ENCODE results near the gene HSPA2. TPM values are rescaled to one million over a fixed set of nuclear protein-coding genes. Genes with fewer than 3 reads are reported as not detected.

The HSPA2 gene
- total RNA-seq, 1 donor from 2014 or later = 9.0 TPM

Small RNA genes within 50 kb of the gene (small RNA-seq; reads per million reads assigned to genes)
- gene AL049869.4 = not detected

Other genes with a start within 250 kb of the HSPA2 start
- gene ESR2, start 246.4 kb upstream of the HSPA2 start, total RNA-seq = 1.2 TPM
- gene MTHFD1, start 152.4 kb upstream of the HSPA2 start, total RNA-seq = 28.5 TPM
- 37.5 TPM for gene AKAP5, start 75.2 kb upstream of the HSPA2 start, total RNA-seq
- gene ZBTB25, start 36.9 kb upstream of the HSPA2 start, total RNA-seq = 15.5 TPM
- 52.2 TPM for gene ZBTB1, start 36.0 kb upstream of the HSPA2 start, total RNA-seq
- gene PPP1R36, start 9.2 kb downstream of the HSPA2 start, total RNA-seq = 0.82 TPM
- gene PLEKHG3, start 163.7 kb downstream of the HSPA2 start, total RNA-seq = 7.3 TPM

Measured in frontal cortex (tissue), 1 donor.